Retinal pigment epithelial cell (primary cell): ENCODE measurements around the gene DSC2.

Experiments
- DNase-seq: peaks from one replicate; pipeline ENCODE4 v3.0.0-alpha.2; 2010; ENCODE audit warnings: low read depth
- H3K4me3 ChIP-seq: 2 replicates; pipeline ENCODE4 v1.5.1; 2011; ENCODE audit warnings: mild to moderate bottlenecking, low read length, control low read depth, moderate library complexity
- CTCF ChIP-seq: conservative IDR thresholded peaks from 2 replicates; pipeline ENCODE4 v1.5.1; 2011; ENCODE audit warnings: low read depth, low read length, control low read depth, inconsistent platforms

Gene DSC2

GRCh38 chr18:31102025-31102684, at the start of gene DSC2:
Gene DSC2, minus strand, starts transcription at chr18:31102421. Its CDS starts 450 bp downstream, at chr18:31101971.
- no peak for DNase-seq
- no peak for TF ChIP-seq CTCF
- H3K4me3 ChIP-seq: peak within 1 kb of the TSS; percentile 78

GRCh38 chr18:31149351-31149750, 47.1 kb upstream of the DSC2 start:
- DNase-seq: peak; percentile 95
- H3K4me3 ChIP-seq: no peak overlapping the region
- no peak for TF ChIP-seq CTCF

GRCh38 chr18:31148600-31148999, 46.4 kb upstream of the DSC2 start:
- DNase-seq: no peak
- H3K4me3 ChIP-seq: peak overlapping the region; percentile 2
- no peak for TF ChIP-seq CTCF

- DNase-seq: no peak
- H3K4me3 ChIP-seq: no peak overlapping the region
- no peak for TF ChIP-seq CTCF
Observed at GRCh38 chr18:31146809-31147208, 44.6 kb upstream of the DSC2 start.

- no peak for TF ChIP-seq CTCF
- no peak for DNase-seq
- no peak overlapping the region for H3K4me3 ChIP-seq
Observed at GRCh38 chr18:31143025-31143424, 40.8 kb upstream of the DSC2 start.

GRCh38 chr18:31138709-31139108, 36.5 kb upstream of the DSC2 start:
- DNase-seq: no peak
- no peak overlapping the region for H3K4me3 ChIP-seq
- no peak for TF ChIP-seq CTCF

- H3K4me3 ChIP-seq: no peak overlapping the region
- DNase-seq: no peak
- no peak for TF ChIP-seq CTCF
Observed at GRCh38 chr18:31134988-31135529, 32.8 kb upstream of the DSC2 start.
